Astrocyte (in vitro differentiated cells and primary cell): ENCODE data around the gene PLEKHG2. TPM values are rescaled to one million over a fixed set of nuclear protein-coding genes. Genes with fewer than 3 reads are reported as not detected.

Experiments
- DNase-seq: peaks from one replicate; pipeline ENCODE4 v3.0.0-alpha.2; 2010; ENCODE audit warnings: low read depth
- FAIRE-seq: peaks from 2 replicates; lab custom pipeline; 2011; peaks lifted over from hg19 to GRCh38; lab: Jason Lieb, UNC
- H2AFZ ChIP-seq: 2 replicates; pipeline ENCODE4 v1.6.0; 2012; ENCODE audit warnings: low read depth, low read length, inconsistent platforms
- H3K27ac ChIP-seq: 2 replicates; pipeline ENCODE4 v1.5.1; 2011; ENCODE audit warnings: low read depth, low read length, inconsistent platforms
- H3K27me3 ChIP-seq: 2 replicates; pipeline ENCODE4 v1.6.0; 2011; ENCODE audit warnings: low read length, inconsistent platforms; ENCODE audit not compliant: insufficient read depth
- H3K36me3 ChIP-seq: 2 replicates; pipeline ENCODE4 v1.5.1; 2011; ENCODE audit warnings: low read length, inconsistent platforms; ENCODE audit not compliant: insufficient read depth
- H3K4me1 ChIP-seq: 2 replicates; pipeline ENCODE4 v1.5.1; 2011; ENCODE audit warnings: low read length, inconsistent platforms; ENCODE audit not compliant: insufficient read depth
- H3K4me2 ChIP-seq: 2 replicates; pipeline ENCODE4 v1.6.0; 2012; ENCODE audit warnings: low read length, inconsistent platforms
- H3K4me3 ChIP-seq: 2 replicates; pipeline ENCODE4 v1.5.1; 2011; ENCODE audit warnings: low read depth, mild to moderate bottlenecking, low read length, inconsistent platforms; ENCODE audit not compliant: insufficient read depth
- H3K79me2 ChIP-seq: 2 replicates; pipeline ENCODE4 v1.6.0; 2012; ENCODE audit warnings: mild to moderate bottlenecking, low read length, inconsistent platforms; ENCODE audit not compliant: insufficient read depth
- H3K9ac ChIP-seq: 2 replicates; pipeline ENCODE4 v1.6.0; 2012; ENCODE audit warnings: mild to moderate bottlenecking, low read length, inconsistent platforms
- H3K9me3 ChIP-seq: 2 replicates; pipeline ENCODE4 v1.5.1; 2012; ENCODE audit warnings: low read depth, mild to moderate bottlenecking, low read length, inconsistent platforms; ENCODE audit not compliant: insufficient read depth
- H4K20me1 ChIP-seq: 2 replicates; pipeline ENCODE4 v1.6.0; 2012; ENCODE audit warnings: low read length, inconsistent platforms; ENCODE audit not compliant: insufficient read depth
- H3K27ac Mint-ChIP-seq: one replicate; pipeline ENCODE4 v1.8.0; 2021; ENCODE audit warnings: mild to moderate bottlenecking, mixed read lengths; ENCODE audit not compliant: unreplicated experiment
- H3K27me3 Mint-ChIP-seq: one replicate; pipeline ENCODE4 v1.8.0; 2021; ENCODE audit warnings: low read depth, mixed read lengths; ENCODE audit not compliant: unreplicated experiment
- H3K36me3 Mint-ChIP-seq: one replicate; pipeline ENCODE4 v1.8.0; 2021; ENCODE audit warnings: low read depth, mixed read lengths; ENCODE audit not compliant: unreplicated experiment
- H3K4me1 Mint-ChIP-seq: one replicate; pipeline ENCODE4 v1.8.0; 2021; ENCODE audit warnings: low read depth, mixed read lengths; ENCODE audit not compliant: unreplicated experiment
- H3K4me3 Mint-ChIP-seq: one replicate; pipeline ENCODE4 v1.8.0; 2021; ENCODE audit warnings: mild to moderate bottlenecking, moderate library complexity, mixed read lengths; ENCODE audit not compliant: unreplicated experiment
- H3K9me3 Mint-ChIP-seq: one replicate; pipeline ENCODE4 v1.8.0; 2021; ENCODE audit warnings: mild to moderate bottlenecking, mixed read lengths; ENCODE audit not compliant: unreplicated experiment
- CTCF ChIP-seq: IDR thresholded peaks from 2 replicates; pipeline ENCODE4 v1.5.1; 2011; ENCODE audit warnings: low read depth, mild to moderate bottlenecking, inconsistent platforms, low read length, moderate library complexity; ENCODE audit not compliant: insufficient read depth
- EZH2 ChIP-seq: IDR thresholded peaks from 2 replicates; pipeline ENCODE4 v1.6.1; 2012; ENCODE audit warnings: mild to moderate bottlenecking, low read length, inconsistent platforms; ENCODE audit not compliant: insufficient read depth
- total RNA-seq: library from RNA; stranded (reverse); gene quantifications from 2 replicates; pipeline ENCODE4 v1.2.1, GENCODE V29; 2021

The PLEKHG2 gene
- total RNA-seq, 1 donor from 2014 or later: 102 TPM

GRCh38 chr19:39363901-39364457 is 48.5 kb upstream of the PLEKHG2 start:
- H3K4me1 ChIP-seq: peaks cover 26% of the 10 kb centered on the region

GRCh38 chr19:39365531-39365930 is 46.9 kb upstream of the PLEKHG2 start:
- H3K36me3 Mint-ChIP-seq: peaks cover 29% of the 10 kb centered on the region
- H3K4me1 Mint-ChIP-seq: peaks cover 21% of the 10 kb centered on the region
- Histone ChIP-seq H3K79me2 (peaks cover 8% of the 10 kb centered on the region), H3K36me3 (peaks cover 27% of the 10 kb centered on the region), H4K20me1 (peaks cover 24% of the 10 kb centered on the region), H3K4me3 (no peak overlapping the region), H3K9me3 (no peaks in the 10 kb centered on the region), H3K4me2 (no peak overlapping the region), H3K9ac (no peak overlapping the region), H3K27ac (no peak overlapping the region), H3K4me1 (peaks cover 26% of the 10 kb centered on the region), H2AFZ (no peak overlapping the region), H3K27me3 (no peaks in the 10 kb centered on the region)
- no peaks in the 10 kb centered on the region for H3K9me3 Mint-ChIP-seq
- no peak overlapping the region for H3K4me3 Mint-ChIP-seq
- H3K27ac Mint-ChIP-seq: no peak overlapping the region
- no peak for DNase-seq
- TF ChIP-seq EZH2 (no peak), CTCF (no peak)
- FAIRE-seq: no peak
- no peaks in the 10 kb centered on the region for H3K27me3 Mint-ChIP-seq

More at GRCh38 chr19:39363901-39364457, 48.5 kb upstream of the PLEKHG2 start:
- Mint-ChIP-seq H3K4me3 (peak overlapping the region; percentile 27), H3K36me3 (peaks cover 26% of the 10 kb centered on the region), H3K27ac (no peak overlapping the region), H3K4me1 (peaks cover 21% of the 10 kb centered on the region), H3K27me3 (no peaks in the 10 kb centered on the region), H3K9me3 (no peaks in the 10 kb centered on the region)
- Histone ChIP-seq H3K79me2 (peaks cover 9% of the 10 kb centered on the region), H2AFZ (no peak overlapping the region), H3K27me3 (no peaks in the 10 kb centered on the region), H3K4me2 (no peak overlapping the region), H3K4me3 (no peak overlapping the region), H4K20me1 (peaks cover 24% of the 10 kb centered on the region), H3K27ac (peak overlapping the region; percentile 33), H3K9ac (peak overlapping the region; percentile 31), H3K36me3 (peaks cover 28% of the 10 kb centered on the region), H3K9me3 (no peaks in the 10 kb centered on the region)
- DNase-seq: no peak
- TF ChIP-seq CTCF (no peak), EZH2 (no peak)
- FAIRE-seq: no peak

- H3K27me3 ChIP-seq: no peaks in the 10 kb centered on the region
- DNase-seq (no peak), FAIRE-seq (no peak)
- no peak overlapping the region for H3K4me3 ChIP-seq
- no peak for TF ChIP-seq EZH2
- TF ChIP-seq CTCF: no peak
- H3K4me2 ChIP-seq: no peak overlapping the region
- peaks cover 36% of the 10 kb centered on the region for H3K36me3 Mint-ChIP-seq
- H3K9me3 ChIP-seq: no peaks in the 10 kb centered on the region
- H3K27ac Mint-ChIP-seq: no peak overlapping the region
- H2AFZ ChIP-seq: no peak overlapping the region
- H3K4me1 Mint-ChIP-seq: peaks cover 3% of the 10 kb centered on the region
- H4K20me1 ChIP-seq: peaks cover 15% of the 10 kb centered on the region
- H3K79me2 ChIP-seq: peaks cover 3% of the 10 kb centered on the region
- H3K27ac ChIP-seq: no peak overlapping the region
- no peak overlapping the region for H3K4me3 Mint-ChIP-seq
- peaks cover 15% of the 10 kb centered on the region for H3K4me1 ChIP-seq
- H3K9ac ChIP-seq: no peak overlapping the region
- no peaks in the 10 kb centered on the region for H3K27me3 Mint-ChIP-seq
- H3K9me3 Mint-ChIP-seq: no peaks in the 10 kb centered on the region
- peaks cover 25% of the 10 kb centered on the region for H3K36me3 ChIP-seq
Observed at GRCh38 chr19:39369200-39369599, 43.3 kb upstream of the PLEKHG2 start.
